ENCODE results near the gene ANKRD9. TPM values are rescaled to one million over a fixed set of nuclear protein-coding genes. Genes with fewer than 3 reads are reported as not detected.

ANKRD9 gene
- total and polyA plus RNA-seq, 12 donors: 2.6 to 105 (median 40.2) TPM

GRCh38 chr14:102528431-102529170 is 19.0 kb upstream of the ANKRD9 start:
- Histone ChIP-seq H3K36me3 (replicated peaks in 1 of 2) (no peaks in the 10 kb centered on the region), H3K4me3 (no peak overlapping the region), H3K27ac (no peak overlapping the region), H3K9me3 (replicated peaks in 1 of 3) (no peaks in the 10 kb centered on the region), H3K27me3 (no peaks in the 10 kb centered on the region), H3K4me1 (replicated peaks in 1 of 2) (peaks cover 0 to 6% of the 10 kb centered on the region in 2 donors)
- TF ChIP-seq POLR2A (IDR thresholded peaks at IDR 0.05) (no peak), CTCF (IDR thresholded peaks at IDR 0.05) (no peak)
- WGBS, 4 donors: 76 to 84% (median 78%) methylated on average over 11 of the region's 11 CpGs
- intact Hi-C loops (cut with DNase I): loop anchor here in 1 of 2 donors (10.0 kb wide), 2 partner anchors 66 to 166 kb away; partner anchors contain the start of gene RCOR1
- DNase-seq: no peak

GRCh38 chr14:102525929-102526497 is 16.4 kb upstream of the ANKRD9 start:
- intact Hi-C loops (cut with DNase I): loop anchor here in 1 of 2 donors (10.0 kb wide), 2 partner anchors 69 to 169 kb away; partner anchors contain the start of gene RCOR1
- Histone ChIP-seq H3K36me3 (replicated peaks in 1 of 2) (no peaks in the 10 kb centered on the region), H3K27me3 (no peaks in the 10 kb centered on the region), H3K27ac (no peak overlapping the region), H3K4me3 (no peak overlapping the region), H3K9me3 (replicated peaks in 1 of 3) (no peaks in the 10 kb centered on the region), H3K4me1 (replicated peaks in 1 of 2) (peaks cover 0 to 6% of the 10 kb centered on the region in 2 donors)
- 64 to 68% (median 67%) methylated on average over 12 of the region's 12 CpGs for WGBS, 4 donors
- no peak for TF ChIP-seq CTCF (IDR thresholded peaks at IDR 0.05)
- no peak for TF ChIP-seq POLR2A (IDR thresholded peaks at IDR 0.05)
- DNase-seq: no peak

- peak overlapping the region; percentile 7 to 90 (median 69) for H3K27ac ChIP-seq
- DNase-seq: peak in 5 of 7 donors; percentile 36 to 61 (median 55)
- H3K4me1 ChIP-seq (replicated peaks in 1 of 2): peaks cover 0 to 6% of the 10 kb centered on the region in 2 donors
- 1 to 3% (median 2%) methylated on average over 11 of the region's 11 CpGs for WGBS, 4 donors
- H3K9me3 ChIP-seq (replicated peaks in 1 of 3): no peaks in the 10 kb centered on the region
- H3K4me3 ChIP-seq: peak overlapping the region in 3 of 4 donors; percentile 49 to 67 (median 66)
- H3K36me3 ChIP-seq (replicated peaks in 1 of 2): no peaks in the 10 kb centered on the region
- intact Hi-C loops (cut with DNase I): loop anchor here in 1 of 2 donors (10.0 kb wide), 2 partner anchors 69 to 169 kb away; partner anchors contain the start of gene RCOR1
- TF ChIP-seq CTCF (IDR thresholded peaks at IDR 0.05): peak in 1 of 6 experiments; percentile 12
- no peak for TF ChIP-seq POLR2A (IDR thresholded peaks at IDR 0.05)
- no peaks in the 10 kb centered on the region for H3K27me3 ChIP-seq
Measured at GRCh38 chr14:102525219-102525928, 15.8 kb upstream of the ANKRD9 start.
